ENCODE data around the gene TBC1D14. TPM values are rescaled to one million over a fixed set of nuclear protein-coding genes. Genes with fewer than 3 reads are reported as not detected.

The TBC1D14 gene
- total RNA-seq, 8 experiments from 2014 or later, result 35.9 to 76.1 (median 49.8) TPM

DNA sequence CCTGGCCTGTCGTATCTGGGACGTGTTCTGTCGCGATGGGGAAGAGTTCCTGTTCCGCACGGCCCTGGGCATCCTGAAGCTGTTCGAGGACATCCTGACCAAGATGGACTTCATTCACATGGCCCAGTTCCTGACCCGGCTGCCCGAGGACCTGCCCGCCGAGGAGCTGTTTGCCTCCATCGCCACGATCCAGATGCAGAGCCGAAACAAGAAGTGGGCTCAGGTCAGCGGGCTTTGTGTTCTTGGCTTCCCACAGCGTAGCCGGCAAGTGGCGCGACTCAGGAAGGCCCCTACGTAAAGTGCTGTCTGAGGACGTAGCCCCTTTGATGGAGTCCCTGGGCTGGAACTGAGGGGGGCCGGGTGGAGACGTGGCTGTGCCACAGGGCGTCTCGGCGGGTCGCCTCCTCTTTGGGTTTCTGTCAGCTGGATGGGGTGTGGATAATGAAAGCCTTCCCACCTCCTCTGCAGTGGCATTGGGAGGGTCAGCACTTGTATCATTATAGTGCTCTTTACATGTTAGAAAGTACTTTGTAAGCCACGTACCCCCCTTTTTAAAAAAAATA, 115.5 kb downstream of the TBC1D14 start:
- no peak overlapping the region for H3K4me3 ChIP-seq
- H3K4me1 ChIP-seq (replicated peaks in 1 of 2), result no peaks in the 10 kb centered on the region
- WGBS, 10 experiments, result 74 to 100% (median 90%) methylated on average over 1 to 20 of the region's 28 CpGs; no CpG with 5 or more reads in 4 of the 10 experiments
- in situ Hi-C loops (cut with MboI; ENCODE audit: low pct_unique_long_range_greater_than_20kb in 2 of 9, low sequenced_read_pairs in 9 of 9, unreplicated experiment in 9 of 9), result loop anchor here in 1 of 9 experiments (25.0 kb wide), 1 partner anchor 313 kb away; the partner anchor contains the start of genes BLOC1S4 and MRFAP1L1
- no peak for ATAC-seq (replicated peaks in 6 of 8)
- H3K27ac ChIP-seq, result no peak overlapping the region

DNA sequence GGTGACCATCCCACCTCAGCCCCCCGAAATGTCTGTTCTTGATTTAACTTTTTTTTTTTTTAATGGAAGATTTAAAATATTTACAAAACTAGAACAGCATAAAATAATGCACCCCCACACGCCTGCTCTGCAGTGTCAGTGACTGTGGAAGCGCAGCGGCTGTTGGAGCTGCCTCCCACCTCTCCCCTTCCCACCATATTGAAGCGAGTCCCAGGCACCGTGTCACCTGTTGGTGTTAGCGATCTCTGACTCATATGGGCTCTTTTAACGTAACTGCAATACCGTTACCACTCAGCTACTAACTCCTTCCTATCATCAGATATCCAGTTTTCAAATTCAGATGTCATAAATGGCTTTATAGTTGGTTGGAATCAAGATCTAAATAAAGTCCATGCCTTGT, 116.5 kb downstream of the TBC1D14 start:
- no peaks in the 10 kb centered on the region for H3K4me1 ChIP-seq (replicated peaks in 1 of 2)
- in situ Hi-C loops (cut with MboI; ENCODE audit: low pct_unique_long_range_greater_than_20kb in 2 of 9, low sequenced_read_pairs in 9 of 9, unreplicated experiment in 9 of 9), result loop anchor here in 1 of 9 experiments (25.0 kb wide), 1 partner anchor 314 kb away; the partner anchor contains the start of genes BLOC1S4 and MRFAP1L1
- H3K4me3 ChIP-seq, result no peak overlapping the region
- 79 to 100% (median 93%) methylated on average over 1 to 3 of the region's 9 CpGs; no CpG with 5 or more reads in 4 of the 10 experiments for WGBS, 10 experiments
- no peak for ATAC-seq (replicated peaks in 6 of 8)
- no peak overlapping the region for H3K27ac ChIP-seq

DNA sequence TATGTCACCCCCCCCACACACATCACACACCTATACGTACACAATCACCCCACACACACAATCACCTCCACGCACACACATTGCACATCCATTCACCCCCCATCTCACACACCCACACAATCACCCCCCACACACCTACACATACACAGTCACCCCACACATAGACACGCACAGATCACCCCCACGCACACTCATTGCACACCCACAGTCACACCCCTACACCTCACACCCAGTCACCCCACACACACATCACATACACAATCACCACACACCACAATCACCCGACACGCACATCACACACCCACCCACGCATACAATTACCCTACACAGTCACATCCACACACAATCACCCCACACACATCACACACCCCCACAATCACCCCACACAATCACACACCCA, 117.7 kb downstream of the TBC1D14 start:
- in situ Hi-C loops (cut with MboI; ENCODE audit: low pct_unique_long_range_greater_than_20kb in 2 of 9, low sequenced_read_pairs in 9 of 9, unreplicated experiment in 9 of 9), result loop anchor here in 1 of 9 experiments (25.0 kb wide), 1 partner anchor 315 kb away; the partner anchor contains the start of genes BLOC1S4 and MRFAP1L1
- 96% methylated on average over 4 of the region's 7 CpGs; no CpG with 5 or more reads in 9 of the 10 experiments for WGBS, 10 experiments
- H3K27ac ChIP-seq, result no peak overlapping the region
- ATAC-seq (replicated peaks in 6 of 8), result no peak
- H3K4me1 ChIP-seq (replicated peaks in 1 of 2), result no peaks in the 10 kb centered on the region
- no peak overlapping the region for H3K4me3 ChIP-seq

DNA sequence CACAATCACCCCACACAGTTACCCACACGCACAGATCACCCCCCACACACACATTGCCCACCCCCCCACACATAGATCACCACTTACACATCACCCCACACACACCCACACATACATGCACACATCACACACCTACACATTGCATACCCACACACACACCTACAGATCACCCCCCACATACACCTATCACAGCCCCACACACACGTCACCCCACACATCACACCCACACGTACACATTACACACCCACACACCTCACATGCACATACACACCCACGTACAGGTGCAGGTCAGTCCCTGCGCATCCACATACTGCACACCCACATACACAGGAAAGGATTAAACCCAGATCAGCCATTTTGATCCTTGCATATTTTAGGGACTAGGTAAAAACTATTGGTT, 118.3 kb downstream of the TBC1D14 start:
- ATAC-seq (replicated peaks in 6 of 8), result no peak
- in situ Hi-C loops (cut with MboI; ENCODE audit: low pct_unique_long_range_greater_than_20kb in 2 of 9, low sequenced_read_pairs in 9 of 9, unreplicated experiment in 9 of 9), result loop anchor here in 1 of 9 experiments (25.0 kb wide), 1 partner anchor 316 kb away; the partner anchor contains the start of genes BLOC1S4 and MRFAP1L1
- 100% methylated on average over 1 of the region's 5 CpGs; no CpG with 5 or more reads in 9 of the 10 experiments for WGBS, 10 experiments
- Histone ChIP-seq H3K4me1 (replicated peaks in 1 of 2) (no peaks in the 10 kb centered on the region), H3K4me3 (no peak overlapping the region), H3K27ac (no peak overlapping the region)

DNA sequence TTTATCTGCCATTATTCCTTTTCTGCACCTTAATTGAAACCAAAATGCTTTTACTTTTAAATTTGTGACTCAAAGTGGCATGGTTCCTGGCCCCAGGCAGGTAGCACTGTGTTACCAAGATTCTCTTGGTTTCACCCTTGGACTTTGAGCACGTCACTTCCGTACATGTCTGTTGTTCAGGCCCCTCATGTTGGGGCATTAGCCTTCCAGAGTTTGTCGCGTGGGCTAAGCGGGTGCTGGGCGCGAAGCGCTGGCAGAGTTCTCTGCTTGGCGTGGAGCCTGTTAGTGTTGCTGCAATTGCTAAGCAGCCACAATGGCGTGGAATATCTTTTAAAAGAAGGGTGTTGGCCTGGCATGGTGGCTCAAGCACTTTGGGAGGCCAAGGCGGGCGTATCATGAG, 119.6 kb downstream of the TBC1D14 start:
- Histone ChIP-seq H3K4me1 (replicated peaks in 1 of 2) (no peaks in the 10 kb centered on the region), H3K27ac (no peak overlapping the region), H3K4me3 (no peak overlapping the region)
- 90 to 100% (median 96%) methylated on average over 2 to 9 of the region's 12 CpGs; no CpG with 5 or more reads in 3 of the 10 experiments for WGBS, 10 experiments
- in situ Hi-C loops (cut with MboI; ENCODE audit: low pct_unique_long_range_greater_than_20kb in 2 of 9, low sequenced_read_pairs in 9 of 9, unreplicated experiment in 9 of 9), result loop anchor here in 1 of 9 experiments (25.0 kb wide), 1 partner anchor 317 kb away; the partner anchor contains the start of genes BLOC1S4 and MRFAP1L1
- no peak for ATAC-seq (replicated peaks in 6 of 8)

DNA sequence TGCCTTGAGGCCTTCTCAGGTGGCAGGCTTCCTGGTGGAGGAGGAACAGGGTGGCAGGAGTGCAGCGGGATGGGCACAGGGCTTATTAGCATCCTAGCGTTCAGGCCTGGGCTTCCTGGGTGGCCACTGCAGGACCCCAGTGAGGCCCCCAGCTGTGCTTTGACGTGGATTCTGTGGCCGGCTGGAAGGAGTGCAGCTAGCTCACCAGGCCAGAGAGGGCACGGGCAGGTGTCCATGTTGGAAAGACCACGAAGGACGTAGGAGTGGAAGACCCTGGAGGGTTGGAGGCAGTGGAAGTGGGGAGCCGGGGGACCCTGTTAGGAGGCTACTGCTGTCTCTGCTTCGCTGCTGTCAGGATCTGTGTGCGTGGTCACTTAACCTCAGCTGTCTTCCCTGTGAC, 120.3 kb downstream of the TBC1D14 start:
- in situ Hi-C loops (cut with MboI; ENCODE audit: low pct_unique_long_range_greater_than_20kb in 2 of 9, low sequenced_read_pairs in 9 of 9, unreplicated experiment in 9 of 9), result loop anchor here in 1 of 9 experiments (25.0 kb wide), 1 partner anchor 318 kb away; the partner anchor contains the start of genes BLOC1S4 and MRFAP1L1
- H3K4me1 ChIP-seq (replicated peaks in 1 of 2), result peaks cover 0 to 2% of the 10 kb centered on the region in 2 donors
- WGBS, 10 experiments, result 80 to 100% (median 96%) methylated on average over 1 to 9 of the region's 10 CpGs; no CpG with 5 or more reads in 4 of the 10 experiments
- H3K4me3 ChIP-seq, result no peak overlapping the region
- H3K27ac ChIP-seq, result no peak overlapping the region
- no peak for ATAC-seq (replicated peaks in 6 of 8)

DNA sequence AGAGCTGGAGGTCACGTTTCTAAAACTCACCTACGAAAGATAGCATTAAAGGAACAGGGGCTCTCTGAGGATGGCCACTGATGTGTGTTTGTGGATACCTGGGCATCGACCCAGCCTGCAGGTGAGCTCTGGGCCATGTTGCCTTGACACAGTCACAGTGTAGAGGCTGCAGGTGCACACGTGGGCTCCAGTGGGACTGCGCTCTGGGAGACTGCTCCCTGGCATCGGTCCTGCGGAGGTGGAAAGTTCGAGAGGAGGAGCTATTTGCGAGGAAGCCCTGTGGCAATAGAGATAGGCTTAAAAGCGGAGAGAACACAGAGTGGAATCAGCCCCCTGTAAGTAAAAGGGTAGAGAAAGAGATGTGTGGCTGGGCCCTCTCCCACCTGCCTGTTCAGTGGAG, 121.2 kb downstream of the TBC1D14 start:
- no peak overlapping the region for H3K27ac ChIP-seq
- WGBS, 10 experiments, result 86 to 100% (median 93%) methylated on average over 1 to 8 of the region's 10 CpGs; no CpG with 5 or more reads in 5 of the 10 experiments
- H3K4me1 ChIP-seq (replicated peaks in 1 of 2), result peaks cover 0 to 3% of the 10 kb centered on the region in 2 donors
- in situ Hi-C loops (cut with MboI; ENCODE audit: low pct_unique_long_range_greater_than_20kb in 2 of 9, low sequenced_read_pairs in 9 of 9, unreplicated experiment in 9 of 9), result loop anchor here in 1 of 9 experiments (25.0 kb wide), 1 partner anchor 319 kb away; the partner anchor contains the start of genes BLOC1S4 and MRFAP1L1
- no peak overlapping the region for H3K4me3 ChIP-seq
- no peak for ATAC-seq (replicated peaks in 6 of 8)

DNA sequence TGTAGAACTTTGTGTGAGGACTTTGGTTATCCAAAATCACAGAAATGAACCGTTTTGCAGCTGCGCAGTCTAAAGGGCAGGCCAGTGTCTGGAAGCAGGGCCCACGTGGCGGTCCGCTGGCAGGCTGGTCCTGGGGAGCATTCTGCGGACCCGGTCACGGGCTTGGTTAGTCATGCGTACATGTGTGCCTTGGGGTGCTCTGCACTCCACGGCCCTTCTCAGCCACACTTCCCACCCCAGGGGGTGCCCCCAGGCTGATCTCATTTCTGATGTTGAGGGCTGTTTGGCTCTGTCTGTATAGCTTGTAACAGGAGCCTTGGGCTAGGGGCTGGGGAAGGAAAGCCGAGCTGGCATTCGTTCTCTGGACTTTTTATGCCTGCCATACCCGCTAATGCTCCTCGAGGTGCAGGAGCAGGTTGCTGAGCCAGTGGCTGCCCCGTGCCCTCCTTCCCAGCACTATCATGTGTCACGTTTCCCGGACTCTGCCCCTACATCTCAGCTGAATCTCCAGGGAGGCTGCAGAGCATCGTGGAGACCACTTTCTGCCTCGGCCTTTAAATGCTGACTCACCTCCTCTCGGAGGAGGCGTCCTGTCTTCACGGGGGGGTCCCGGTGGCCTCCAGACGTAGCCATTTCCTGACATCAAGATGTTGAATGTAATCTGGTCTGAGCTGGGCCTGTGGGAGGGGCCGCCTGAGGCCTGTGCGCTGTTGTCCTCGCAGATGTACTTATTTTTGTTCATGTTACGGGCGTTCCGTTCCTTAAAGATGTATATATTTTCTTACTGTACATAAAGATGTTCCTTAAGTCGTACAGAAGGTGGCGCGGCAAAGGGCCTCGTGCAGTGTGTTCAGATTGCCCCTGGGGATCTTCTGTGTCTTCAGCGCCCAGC, 122.2 kb downstream of the TBC1D14 start:
- H3K4me3 ChIP-seq, result no peak overlapping the region
- ATAC-seq (replicated peaks in 6 of 8), result no peak
- WGBS, 10 experiments, result 81 to 100% (median 93%) methylated on average over 3 to 21 of the region's 35 CpGs; no CpG with 5 or more reads in 3 of the 10 experiments
- H3K4me1 ChIP-seq (replicated peaks in 1 of 2), result peaks cover 0 to 3% of the 10 kb centered on the region in 2 donors
- in situ Hi-C loops (cut with MboI; ENCODE audit: low pct_unique_long_range_greater_than_20kb in 2 of 9, low sequenced_read_pairs in 9 of 9, unreplicated experiment in 9 of 9), result loop anchor here in 1 of 9 experiments (25.0 kb wide), 1 partner anchor 320 kb away; the partner anchor contains the start of genes BLOC1S4 and MRFAP1L1
- H3K27ac ChIP-seq, result peak overlapping the region in 1 of 2 donors; percentile 26

DNA sequence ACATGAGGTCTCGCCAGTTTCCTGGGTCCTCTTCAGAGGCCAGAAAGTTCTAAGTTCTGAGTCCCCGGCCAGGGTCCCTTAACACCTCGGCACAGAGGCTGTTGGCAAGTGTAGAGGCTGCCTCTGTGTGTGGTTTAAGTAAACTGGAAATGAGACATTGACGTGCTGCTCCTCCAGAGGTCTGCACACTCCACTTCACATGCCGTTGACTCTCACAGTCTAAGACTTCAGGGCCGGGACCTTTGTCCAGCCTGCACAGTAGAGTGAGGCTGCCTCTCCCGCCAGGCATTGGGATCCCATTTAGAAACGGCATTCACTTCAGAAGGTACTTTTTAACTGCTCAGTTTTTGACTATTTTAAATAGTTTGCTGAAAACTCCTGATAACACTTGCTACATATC, 123.0 kb downstream of the TBC1D14 start:
- WGBS, 10 experiments, result 79 to 100% (median 92%) methylated on average over 1 to 7 of the region's 8 CpGs; no CpG with 5 or more reads in 2 of the 10 experiments
- H3K4me3 ChIP-seq, result no peak overlapping the region
- in situ Hi-C loops (cut with MboI; ENCODE audit: low pct_unique_long_range_greater_than_20kb in 2 of 9, low sequenced_read_pairs in 9 of 9, unreplicated experiment in 9 of 9), result loop anchor here in 1 of 9 experiments (25.0 kb wide), 1 partner anchor 320 kb away; the partner anchor contains the start of genes BLOC1S4 and MRFAP1L1
- no peak overlapping the region for H3K27ac ChIP-seq
- peaks cover 0 to 3% of the 10 kb centered on the region in 2 donors for H3K4me1 ChIP-seq (replicated peaks in 1 of 2)
- ATAC-seq (replicated peaks in 6 of 8), result no peak

DNA sequence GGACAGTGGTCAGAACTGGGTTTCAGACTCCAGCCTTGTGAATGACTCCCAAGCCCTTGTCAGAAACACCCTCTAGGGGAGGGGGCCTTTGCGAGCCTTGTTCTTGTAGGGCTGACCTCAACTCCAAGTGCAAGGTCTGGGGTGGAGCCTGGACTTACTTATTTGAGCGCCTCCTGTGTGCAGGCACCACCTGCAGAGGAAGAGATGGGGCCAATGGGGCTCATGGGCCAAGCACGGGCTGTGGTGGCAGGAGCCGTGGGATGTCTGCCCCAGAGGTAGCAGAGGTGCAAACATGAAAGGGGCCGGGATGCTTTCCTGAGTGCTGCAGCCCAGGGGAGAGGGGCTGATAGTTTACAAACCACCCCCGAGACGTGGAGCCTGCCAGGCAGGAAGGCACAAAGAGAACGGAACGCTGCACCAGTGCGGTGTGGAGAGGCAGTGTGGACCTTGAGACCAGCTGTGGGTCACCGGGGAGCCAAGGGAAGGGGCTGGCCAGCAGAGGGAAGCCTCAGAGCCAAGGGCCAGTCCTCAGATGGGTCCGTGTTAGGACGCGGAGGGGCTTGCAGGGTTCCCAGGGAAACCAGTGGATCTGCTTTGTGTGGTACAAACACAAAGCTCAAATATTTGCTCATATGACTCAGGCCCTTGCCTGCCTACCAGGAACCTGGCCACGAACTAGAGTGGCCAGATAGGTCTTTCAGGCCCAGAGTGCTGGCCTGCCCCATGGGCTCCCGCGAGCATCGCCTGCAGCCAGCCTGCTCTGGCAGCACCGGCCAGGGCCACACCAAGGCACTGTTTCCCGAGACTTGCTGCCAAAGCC, 124.8 kb downstream of the TBC1D14 start:
- peaks cover 0 to 3% of the 10 kb centered on the region in 2 donors for H3K4me1 ChIP-seq (replicated peaks in 1 of 2)
- H3K27ac ChIP-seq, result peak overlapping the region in 1 of 2 donors; percentile 51

DNA sequence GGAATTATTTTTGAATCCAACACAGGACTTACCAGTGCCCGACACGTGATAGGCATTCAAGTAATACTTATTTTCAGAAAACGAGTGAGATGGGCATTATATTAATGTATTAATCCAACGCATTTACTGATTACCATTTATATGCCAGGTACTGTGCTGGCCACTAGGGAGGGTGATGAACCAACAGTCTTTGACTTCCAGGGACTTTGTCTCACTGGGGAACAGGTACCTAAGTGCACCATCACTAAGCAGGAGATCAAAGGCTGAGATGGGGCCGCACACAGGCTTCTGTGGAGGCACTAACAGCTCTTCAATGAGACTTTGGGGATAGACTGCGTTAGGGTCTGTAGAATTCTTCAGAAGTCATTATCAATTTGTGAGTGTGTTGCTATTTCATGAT, 127.8 kb downstream of the TBC1D14 start:
- H3K4me1 ChIP-seq (replicated peaks in 1 of 2), result peaks cover 8 to 11% of the 10 kb centered on the region in 2 donors
- no peak overlapping the region for H3K27ac ChIP-seq
- no peak overlapping the region for H3K4me3 ChIP-seq
- in situ Hi-C loops (cut with MboI; ENCODE audit: low pct_unique_long_range_greater_than_20kb in 2 of 9, low sequenced_read_pairs in 9 of 9, unreplicated experiment in 9 of 9), result loop anchor here in 1 of 9 experiments (25.0 kb wide), 1 partner anchor 325 kb away; the partner anchor contains the start of genes BLOC1S4 and MRFAP1L1
- 40 to 80% (median 67%) methylated on average over 1 to 6 of the region's 6 CpGs; no CpG with 5 or more reads in 1 of the 10 experiments for WGBS, 10 experiments
- no peak for ATAC-seq (replicated peaks in 6 of 8)

More for the DNA sequence above, 124.8 kb downstream of the TBC1D14 start:
- ATAC-seq (replicated peaks in 6 of 8), result peak in 7 of 8 experiments; percentile 34 to 92 (median 55)
- 50 to 93% (median 75%) methylated on average over 2 to 10 of the region's 20 CpGs; no CpG with 5 or more reads in 3 of the 10 experiments for WGBS, 10 experiments
- no peak overlapping the region for H3K4me3 ChIP-seq
- in situ Hi-C loops (cut with MboI; ENCODE audit: low pct_unique_long_range_greater_than_20kb in 2 of 9, low sequenced_read_pairs in 9 of 9, unreplicated experiment in 9 of 9), result loop anchor here in 1 of 9 experiments (25.0 kb wide), 1 partner anchor 322 kb away; the partner anchor contains the start of genes BLOC1S4 and MRFAP1L1
